CD14-positive monocyte (primary cell): ENCODE results near the gene TCIRG1. TPM values are rescaled to one million over a fixed set of nuclear protein-coding genes. Genes with fewer than 3 reads are reported as not detected.

Source experiments
- DNase-seq, 3 donors: peaks; one replicate each; pipeline ENCODE4 v3.0.0-alpha.2; 2011 to 2022
- H2AFZ ChIP-seq: 2 replicates; pipeline ENCODE4 v1.6.0; 2012; ENCODE audit warnings: mild to moderate bottlenecking, low read depth, low read length, inconsistent platforms; ENCODE audit not compliant: insufficient read depth, poor library complexity, severe bottlenecking
- H3K27ac ChIP-seq, 2 donors: 1 replicate in 1 of 2; 2 replicates in 1 of 2; pipeline ENCODE4 v1.5.1; 2012 to 2013; ENCODE audit warnings: low read length in 2 of 2, control low read depth in 1 of 2, inconsistent platforms in 1 of 2, low read depth in 1 of 2, mild to moderate bottlenecking in 1 of 2
- H3K27me3 ChIP-seq, 2 donors: one replicate each; pipeline versions ENCODE4 v1.6.0 to v1.6.1; 2011 to 2013; ENCODE audit warnings: low read length in 2 of 2; ENCODE audit not compliant: control insufficient read depth in 2 of 2, insufficient read depth in 2 of 2
- H3K36me3 ChIP-seq, 2 donors: replicated peaks in 1 of 2; 1 replicate in 1 of 2; 2 replicates in 1 of 2; pipeline versions ENCODE4 v1.5.1 to v1.6.1; 2012 to 2013; ENCODE audit warnings: low read length in 2 of 2, control low read depth in 1 of 2, inconsistent platforms in 1 of 2, mild to moderate bottlenecking in 1 of 2; ENCODE audit not compliant: insufficient read depth in 2 of 2, control insufficient read depth in 1 of 2
- H3K4me1 ChIP-seq, 2 donors: 1 replicate in 1 of 2; 2 replicates in 1 of 2; pipeline versions ENCODE4 v1.5.1 to v1.6.1; 2012 to 2013; ENCODE audit warnings: low read length in 2 of 2, control low read depth in 1 of 2, inconsistent platforms in 1 of 2, mild to moderate bottlenecking in 1 of 2, moderate library complexity in 1 of 2; ENCODE audit not compliant: insufficient read depth in 2 of 2, control insufficient read depth in 1 of 2
- H3K4me2 ChIP-seq: replicated peaks from 2 replicates; pipeline ENCODE3; 2012; ENCODE audit warnings: low read length, moderate library complexity, mild to moderate bottlenecking; ENCODE audit not compliant: poor library complexity, severe bottlenecking; ENCODE audit errors: extremely low read depth
- H3K4me3 ChIP-seq, 3 experiments: fragments of 200-600 bp in 1 of 3; sonication (generic) in 1 of 3; replicated peaks in 1 of 3; 1 replicate in 2 of 3; 2 replicates in 1 of 3; pipeline ENCODE4 v1.5.1; 2011 to 2013; ENCODE audit warnings: low read length in 3 of 3, mild to moderate bottlenecking in 3 of 3, control low read depth in 2 of 3, low read depth in 2 of 3, inconsistent platforms in 1 of 3, moderate library complexity in 1 of 3
- H3K79me2 ChIP-seq: 2 replicates; pipeline ENCODE4 v1.6.0; 2012; ENCODE audit warnings: mild to moderate bottlenecking, control low read depth, inconsistent platforms, low read length, moderate library complexity; ENCODE audit not compliant: insufficient read depth
- H3K9ac ChIP-seq: 2 replicates; pipeline ENCODE4 v1.6.0; 2017; ENCODE audit warnings: low read length, mild to moderate bottlenecking; ENCODE audit not compliant: insufficient read depth, poor library complexity, severe bottlenecking
- H3K9me3 ChIP-seq, 2 donors: replicated peaks in 1 of 2; 1 replicate in 1 of 2; 2 replicates in 1 of 2; pipeline versions ENCODE4 v1.5.1 to v1.6.1; 2012 to 2013; ENCODE audit warnings: low read length in 2 of 2, control low read depth in 1 of 2; ENCODE audit not compliant: control insufficient read depth in 1 of 2, insufficient read depth in 1 of 2
- H4K20me1 ChIP-seq: 2 replicates; pipeline ENCODE4 v1.6.0; 2012; ENCODE audit warnings: mild to moderate bottlenecking, low read length, control low read depth, moderate library complexity; ENCODE audit not compliant: insufficient read depth
- H3K27ac Mint-ChIP-seq, 7 donors: one replicate each; pipeline ENCODE4 v1.8.0; 2020; ENCODE audit warnings: mild to moderate bottlenecking in 7 of 7, mixed read lengths in 7 of 7, moderate library complexity in 6 of 7, inconsistent platforms in 2 of 7
- H3K27me3 Mint-ChIP-seq, 3 donors: one replicate each; pipeline ENCODE4 v1.8.0; 2021 to 2022; ENCODE audit warnings: low read depth in 3 of 3, mild to moderate bottlenecking in 3 of 3, mixed read lengths in 3 of 3, moderate library complexity in 3 of 3, inconsistent platforms in 1 of 3
- H3K36me3 Mint-ChIP-seq, 2 donors: one replicate each; pipeline ENCODE4 v1.8.0; 2020; ENCODE audit warnings: mixed read lengths in 2 of 2, inconsistent platforms in 1 of 2, mild to moderate bottlenecking in 1 of 2
- H3K4me1 Mint-ChIP-seq: one replicate; pipeline ENCODE4 v1.8.0; 2020; ENCODE audit warnings: mild to moderate bottlenecking, mixed read lengths
- H3K4me3 Mint-ChIP-seq, 2 donors: one replicate each; pipeline ENCODE4 v1.8.0; 2020; ENCODE audit warnings: mild to moderate bottlenecking in 2 of 2, mixed read lengths in 2 of 2, moderate library complexity in 1 of 2
- H3K9me3 Mint-ChIP-seq, 7 donors: one replicate each; pipeline ENCODE4 v1.8.0; 2020 to 2022; ENCODE audit warnings: mixed read lengths in 7 of 7, mild to moderate bottlenecking in 6 of 7, moderate library complexity in 6 of 7, inconsistent platforms in 2 of 7
- CTCF ChIP-seq: fragments of 200-600 bp; IDR thresholded peaks from one replicate; pipeline ENCODE4 v1.8.0; 2022; ENCODE audit warnings: antibody characterized with exemption, mild to moderate bottlenecking
- WGBS: methylation state at CpG from one replicate; pipeline ENCODE4 v1.1.5; 2013; ENCODE audit warnings: missing lambda C conversion rate; ENCODE audit not compliant: insufficient coverage; 5-methylcytosine and 5-hydroxymethylcytosine counted together
- intact Hi-C, 2 donors: fragments of 100-400 bp; cut with micrococcal nuclease; formaldehyde crosslinking; loops; one replicate each; pipeline versions ENCODE4 v1.15.0 to v1.15.1; 2023
- polyA plus RNA-seq, 3 donors: library from polyadenylated mRNA; depleted of rRNA in 1 of 3; unstranded in 2 of 3; stranded (reverse) in 1 of 3; fragments of 300-500 nt in 2 of 3; fragments of >200 nt in 1 of 3; fragmentation: Illumina TruSeq in 2 of 3; gene quantifications; 1 replicate in 2 of 3; 2 replicates in 1 of 3; pipeline ENCODE4 v1.2.3, GENCODE V29; 2012 to 2021

TCIRG1 gene
- polyA plus RNA-seq, 3 donors, result 197 to 1,286 (median 225) TPM

DNA sequence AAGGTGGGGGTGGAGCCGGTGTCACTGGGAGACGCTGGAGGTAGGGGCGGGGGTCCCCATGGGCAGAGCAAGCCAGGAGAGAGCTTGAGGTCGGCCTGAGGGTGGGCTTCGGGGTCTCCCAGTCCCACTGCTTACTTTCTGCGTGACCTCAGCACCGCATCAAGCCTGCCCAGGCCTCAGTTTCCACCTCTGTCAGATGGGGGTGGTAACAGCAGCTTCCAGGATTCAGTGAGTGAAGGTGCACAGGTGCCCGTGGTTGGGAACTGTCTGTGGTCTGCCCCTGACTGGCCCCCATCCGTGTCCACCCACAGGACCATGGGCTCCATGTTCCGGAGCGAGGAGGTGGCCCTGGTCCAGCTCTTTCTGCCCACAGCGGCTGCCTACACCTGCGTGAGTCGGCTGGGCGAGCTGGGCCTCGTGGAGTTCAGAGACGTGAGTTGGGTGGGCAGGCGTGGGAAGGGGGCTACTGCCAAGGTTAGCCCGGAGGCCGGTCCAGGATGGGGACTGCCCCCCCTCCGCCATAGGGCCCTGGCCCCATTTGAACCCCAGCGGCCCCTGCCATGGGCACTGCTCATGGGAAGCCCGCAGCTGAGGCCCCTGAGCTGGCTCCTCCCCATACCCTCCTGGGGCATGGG, 2.2 kb downstream of the TCIRG1 start:
- Histone ChIP-seq H3K4me2 (peak overlapping the region; percentile 97), H3K79me2 (peaks cover 85% of the 10 kb centered on the region), H3K9me3 (no peaks in the 10 kb centered on the region), H3K4me1 (peaks cover 41 to 59% of the 10 kb centered on the region in 2 donors), H4K20me1 (peaks cover 69% of the 10 kb centered on the region), H3K36me3 (peaks cover 50% of the 10 kb centered on the region in 2 donors), H3K9ac (peak overlapping the region; percentile 92), H3K4me3 (peak overlapping the region; percentile 84 to 96 (median 91)), H3K27me3 (no peaks in the 10 kb centered on the region), H2AFZ (no peak overlapping the region), H3K27ac (peak overlapping the region; percentile 98 to 99)
- no peak for TF ChIP-seq CTCF
- DNase-seq, result no peak
- peak overlapping the region; percentile 97 to 100 (median 98) for H3K27ac Mint-ChIP-seq
- H3K27me3 Mint-ChIP-seq, result peaks cover 0 to 1% (median 0%) of the 10 kb centered on the region in 3 donors
- peaks cover 0 to 3% (median 0%) of the 10 kb centered on the region in 7 donors for H3K9me3 Mint-ChIP-seq
- H3K4me1 Mint-ChIP-seq, result peaks cover 28% of the 10 kb centered on the region
- 86% methylated on average over 20 of the region's 23 CpGs for WGBS
- peaks cover 25 to 37% of the 10 kb centered on the region in 2 donors for H3K36me3 Mint-ChIP-seq
- H3K4me3 Mint-ChIP-seq, result peak overlapping the region; percentile 89 to 95
- intact Hi-C loops, result loop anchor here in 1 of 2 donors (5.0 kb wide), 1 partner anchor 34 kb away; no protein-coding TSS in a partner anchor

DNA sequence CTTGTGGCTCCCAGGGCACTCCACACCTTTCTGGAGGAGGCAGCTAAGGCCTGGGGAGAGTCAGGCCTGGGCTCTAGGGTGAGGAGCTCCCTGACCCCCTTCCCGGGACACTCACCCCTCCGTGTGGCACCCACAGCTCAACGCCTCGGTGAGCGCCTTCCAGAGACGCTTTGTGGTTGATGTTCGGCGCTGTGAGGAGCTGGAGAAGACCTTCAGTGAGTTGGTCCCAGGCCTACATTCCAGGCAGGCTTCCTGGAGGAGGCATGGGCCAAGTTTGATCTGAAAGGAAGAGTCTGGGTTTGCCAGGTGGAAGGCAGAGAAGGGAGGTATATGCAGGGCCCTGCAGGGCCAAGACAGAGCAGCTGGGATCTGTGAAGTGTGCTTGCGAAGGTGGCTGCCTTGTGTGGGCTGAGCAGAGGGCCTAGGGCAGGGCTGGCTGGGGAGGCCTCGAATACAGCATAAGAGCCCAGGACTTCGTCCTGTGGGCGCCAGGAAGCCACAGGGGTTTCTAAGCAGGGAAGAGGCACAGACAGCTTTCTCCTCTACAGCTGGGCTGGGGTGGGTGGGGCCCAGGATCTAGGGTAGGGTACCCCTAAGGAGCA, 2.9 kb downstream of the TCIRG1 start:
- H3K9me3 Mint-ChIP-seq, result peaks cover 0 to 3% (median 0%) of the 10 kb centered on the region in 7 donors
- peaks cover 22% of the 10 kb centered on the region for H3K4me1 Mint-ChIP-seq
- H3K4me1 ChIP-seq, result peaks cover 34 to 52% of the 10 kb centered on the region in 2 donors
- intact Hi-C loops, result loop anchor here in 1 of 2 donors (5.0 kb wide), 1 partner anchor 34 kb away; no protein-coding TSS in a partner anchor
- no peaks in the 10 kb centered on the region for H3K9me3 ChIP-seq
- TF ChIP-seq CTCF, result no peak
- peak overlapping the region; percentile 92 for H3K9ac ChIP-seq
- peak overlapping the region in 1 of 2 donors; percentile 28 for H3K4me3 Mint-ChIP-seq
- peaks cover 30 to 44% of the 10 kb centered on the region in 2 donors for H3K36me3 Mint-ChIP-seq
- H3K4me3 ChIP-seq, result peak overlapping the region in 1 of 3 experiments; percentile 96
- peak overlapping the region; percentile 53 to 99 (median 89) for H3K27ac Mint-ChIP-seq
- peaks cover 56 to 57% of the 10 kb centered on the region in 2 donors for H3K36me3 ChIP-seq
- peak overlapping the region; percentile 98 to 99 for H3K27ac ChIP-seq
- H3K79me2 ChIP-seq, result peaks cover 91% of the 10 kb centered on the region
- no peaks in the 10 kb centered on the region for H3K27me3 ChIP-seq
- H3K4me2 ChIP-seq, result peak overlapping the region; percentile 97
- 83% methylated on average over 11 of the region's 12 CpGs for WGBS
- peaks cover 76% of the 10 kb centered on the region for H4K20me1 ChIP-seq
- no peak for DNase-seq
- H3K27me3 Mint-ChIP-seq, result peaks cover 0 to under 1% (median 0%) of the 10 kb centered on the region in 3 donors
- H2AFZ ChIP-seq, result no peak overlapping the region
